ENCODE results near the gene RNF26. TPM values are rescaled to one million over a fixed set of nuclear protein-coding genes. Genes with fewer than 3 reads are reported as not detected.
"Not testable (repeated sequence)": the region's sequence is repeated elsewhere in the genome, so short reads cannot be mapped to it uniquely, and the experiment has no call there.

Gene RNF26
- total RNA-seq, 1 donor, result 5.2 TPM

DNA sequence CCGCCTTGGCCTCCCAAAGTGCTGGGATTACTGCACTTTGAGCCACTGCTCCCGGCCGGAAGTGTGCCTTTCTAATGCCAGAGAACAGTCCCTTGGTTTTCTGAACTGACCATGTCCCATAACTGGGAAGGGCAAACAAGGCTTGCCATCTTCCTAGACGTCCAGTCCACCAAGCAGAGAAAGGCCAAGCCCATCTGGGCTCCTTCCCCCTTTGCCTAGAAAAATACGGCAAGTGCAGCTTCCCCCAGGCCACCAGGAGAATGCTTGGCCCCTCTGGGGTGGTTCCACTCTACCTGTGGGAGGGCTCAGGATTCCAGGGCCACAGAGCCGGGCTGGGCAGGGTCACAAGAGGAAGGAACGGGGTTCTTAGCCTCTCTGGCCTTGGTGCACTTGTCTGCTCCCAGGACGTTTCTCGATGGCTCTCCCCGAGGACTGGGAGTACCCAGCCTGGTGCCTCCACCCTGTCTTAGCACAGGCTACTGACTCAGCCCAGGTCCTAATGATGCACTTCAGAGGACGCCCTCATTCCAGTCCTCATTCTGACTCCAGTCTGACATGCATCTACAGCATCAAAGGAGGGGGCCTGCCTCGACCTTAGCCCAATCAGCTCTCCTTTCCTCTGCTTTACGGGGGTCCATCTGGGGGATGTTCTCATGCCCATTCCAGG lies 46.0 kb downstream of the RNF26 start:
- TF ChIP-seq, protein P1, sequence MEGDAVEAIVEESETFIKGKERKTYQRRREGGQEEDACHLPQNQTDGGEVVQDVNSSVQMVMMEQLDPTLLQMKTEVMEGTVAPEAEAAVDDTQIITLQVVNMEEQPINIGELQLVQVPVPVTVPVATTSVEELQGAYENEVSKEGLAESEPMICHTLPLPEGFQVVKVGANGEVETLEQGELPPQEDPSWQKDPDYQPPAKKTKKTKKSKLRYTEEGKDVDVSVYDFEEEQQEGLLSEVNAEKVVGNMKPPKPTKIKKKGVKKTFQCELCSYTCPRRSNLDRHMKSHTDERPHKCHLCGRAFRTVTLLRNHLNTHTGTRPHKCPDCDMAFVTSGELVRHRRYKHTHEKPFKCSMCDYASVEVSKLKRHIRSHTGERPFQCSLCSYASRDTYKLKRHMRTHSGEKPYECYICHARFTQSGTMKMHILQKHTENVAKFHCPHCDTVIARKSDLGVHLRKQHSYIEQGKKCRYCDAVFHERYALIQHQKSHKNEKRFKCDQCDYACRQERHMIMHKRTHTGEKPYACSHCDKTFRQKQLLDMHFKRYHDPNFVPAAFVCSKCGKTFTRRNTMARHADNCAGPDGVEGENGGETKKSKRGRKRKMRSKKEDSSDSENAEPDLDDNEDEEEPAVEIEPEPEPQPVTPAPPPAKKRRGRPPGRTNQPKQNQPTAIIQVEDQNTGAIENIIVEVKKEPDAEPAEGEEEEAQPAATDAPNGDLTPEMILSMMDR (IDR thresholded peaks at IDR 0.05; ENCODE audit: insufficient read depth, low read depth, low read length), result no peak
- no peak for DNase-seq (ENCODE audit: low read depth)
- H3K4me3 ChIP-seq (ENCODE audit: low read depth, low read length), result no peak overlapping the region

DNA sequence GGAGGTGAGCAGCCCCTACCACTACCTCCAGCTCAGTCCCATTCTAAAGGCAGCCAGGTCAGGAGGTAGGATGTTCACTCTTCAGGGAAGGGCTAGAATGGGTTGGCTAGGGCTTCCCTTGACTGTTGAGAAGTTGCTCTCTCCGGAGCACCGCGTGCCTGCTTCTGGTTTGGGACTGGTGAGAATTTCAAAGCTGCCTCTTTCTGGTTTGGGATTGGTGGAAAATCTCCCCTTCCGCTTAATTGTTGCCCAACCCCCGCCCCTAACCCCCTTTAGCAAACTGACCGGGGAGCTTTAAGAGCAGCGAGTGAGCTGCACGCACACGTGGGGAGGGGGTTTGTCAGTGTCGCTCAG lies 46.5 kb downstream of the RNF26 start:
- peak overlapping the region; percentile 62 for H3K4me3 ChIP-seq (ENCODE audit: low read depth, low read length)
- DNase-seq (ENCODE audit: low read depth), result no peak
- TF ChIP-seq, protein P1 (IDR thresholded peaks at IDR 0.05; ENCODE audit: insufficient read depth, low read depth, low read length), result no peak

DNA sequence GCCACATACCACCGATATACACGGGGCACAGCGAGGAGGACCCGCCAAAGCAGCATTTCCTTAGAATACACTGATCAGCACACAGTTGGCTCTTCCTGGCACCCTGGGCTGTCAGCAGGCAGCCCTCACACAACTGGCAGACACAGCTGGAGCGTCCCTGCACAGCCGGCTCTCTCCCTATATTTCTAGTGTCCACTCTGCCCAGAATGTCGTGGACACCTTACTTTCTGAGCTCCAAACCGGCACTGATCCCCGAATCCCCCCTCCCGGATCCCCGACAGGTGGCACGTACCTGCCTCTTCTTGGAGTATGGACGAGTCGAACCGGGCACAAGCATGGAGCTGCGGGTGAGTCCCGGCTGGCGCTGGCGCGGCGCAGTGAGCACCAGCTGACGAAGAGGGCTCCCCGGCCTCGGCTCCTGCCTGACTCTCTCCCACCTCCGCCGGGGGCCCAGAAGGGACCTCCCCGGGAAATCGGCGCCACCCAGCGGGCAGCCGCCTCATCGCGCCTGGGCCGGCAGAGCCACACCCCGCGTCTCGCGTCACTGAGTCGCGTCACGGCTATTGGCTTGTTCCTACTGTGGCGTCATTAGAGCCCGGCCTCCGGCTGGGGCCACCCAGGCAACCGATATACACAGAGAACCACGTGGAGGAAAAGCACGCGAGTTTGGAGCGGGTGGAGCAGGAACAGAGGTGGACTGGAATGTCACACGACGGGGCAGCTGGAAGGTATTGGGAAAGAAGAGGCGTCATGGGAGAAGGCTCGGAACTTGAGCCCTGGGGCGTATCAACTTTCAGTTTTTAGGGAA lies 47.1 kb downstream of the RNF26 start, which contains the start of gene USP2:
Gene USP2 (minus strand): TSS at position 510 of the 808 bp plus-strand sequence. CDS start 8,210 bp downstream, outside the sequence.
- peak; percentile 98 for DNase-seq (ENCODE audit: low read depth)
- peak within 1 kb of the TSS; percentile 62 for H3K4me3 ChIP-seq (ENCODE audit: low read depth, low read length)
- TF ChIP-seq, protein P1 (IDR thresholded peaks at IDR 0.05; ENCODE audit: insufficient read depth, low read depth, low read length), result peak; percentile 84

DNA sequence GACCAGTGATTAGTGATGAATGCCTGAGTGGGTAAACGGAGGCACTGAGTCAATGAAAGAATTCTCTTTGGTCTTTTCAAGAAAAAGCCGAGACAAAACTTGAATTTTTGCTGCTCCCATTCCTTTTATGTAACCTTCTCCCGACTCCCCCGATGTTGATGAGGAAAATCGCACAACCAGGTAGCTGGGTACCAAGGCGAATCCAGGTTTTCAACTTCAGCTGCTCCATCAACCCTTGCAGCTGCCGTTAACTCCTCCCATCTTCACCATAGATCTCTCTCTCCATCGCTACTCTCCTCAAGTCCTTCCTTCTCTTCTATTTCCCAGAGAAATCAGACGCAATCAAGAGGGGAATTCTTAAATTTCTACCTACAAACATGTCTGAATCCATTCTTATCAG lies 47.8 kb downstream of the RNF26 start:
- TF ChIP-seq, protein P1 (IDR thresholded peaks at IDR 0.05; ENCODE audit: insufficient read depth, low read depth, low read length), result no peak
- peak overlapping the region; percentile 59 for H3K4me3 ChIP-seq (ENCODE audit: low read depth, low read length)
- DNase-seq (ENCODE audit: low read depth), result no peak

DNA sequence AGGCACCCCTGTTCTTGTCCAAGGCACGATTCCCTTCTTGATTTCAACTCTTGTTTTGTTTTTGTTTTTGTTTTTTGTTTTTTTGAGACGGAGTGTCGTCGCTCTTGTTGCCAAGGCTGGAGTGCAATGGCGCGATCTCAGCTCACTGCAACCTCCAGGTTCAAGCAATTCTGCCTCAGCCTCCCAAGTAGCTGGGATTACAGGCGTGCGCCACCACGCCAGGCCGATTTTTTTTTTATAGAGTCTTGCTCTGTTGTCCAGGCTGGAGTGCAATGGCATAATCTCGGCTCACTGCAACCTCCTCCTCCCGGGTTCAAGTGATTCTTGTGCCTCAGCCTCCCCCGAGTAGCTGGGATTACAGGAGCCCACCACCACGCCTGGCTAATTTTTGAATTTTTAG lies 48.2 kb downstream of the RNF26 start:
- H3K4me3 ChIP-seq (ENCODE audit: low read depth, low read length); DNase-seq (ENCODE audit: low read depth): not testable (repeated sequence)

DNA sequence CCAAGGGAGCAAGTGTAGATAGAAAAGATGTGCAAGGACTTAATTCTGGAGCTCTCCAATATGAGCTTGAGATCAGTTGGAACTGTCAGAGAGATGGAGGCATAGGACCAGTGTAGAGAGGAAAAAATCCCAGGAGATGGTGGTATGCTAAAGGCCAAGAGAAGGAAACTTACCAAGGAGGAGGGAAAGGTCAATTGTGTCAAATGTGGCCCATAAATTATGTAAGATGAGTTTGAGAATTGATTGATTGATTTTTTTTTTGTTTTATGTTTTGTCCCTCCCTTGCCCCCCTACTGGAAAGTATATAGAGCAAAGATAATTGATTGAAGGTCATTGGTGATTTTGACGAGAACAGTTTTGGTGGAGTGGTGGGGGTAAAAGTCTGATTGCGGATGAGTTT lies 50.0 kb downstream of the RNF26 start:
- no peak for DNase-seq (ENCODE audit: low read depth)
- H3K4me3 ChIP-seq (ENCODE audit: low read depth, low read length), result no peak overlapping the region
- TF ChIP-seq, protein P1 (IDR thresholded peaks at IDR 0.05; ENCODE audit: insufficient read depth, low read depth, low read length), result no peak

Small RNA genes lying within 50 kb of the gene (small RNA-seq; reads per million reads assigned to genes)
- gene RF01225 (not detected), gene RNU6-262P (not detected)

Other genes starting within 250 kb of the RNF26 start
- 11.2 and 13.2 TPM in 2 replicates for gene HMBS, start 249.6 kb upstream of the RNF26 start, total RNA-seq
- gene DPAGT1, start 232.7 kb upstream of the RNF26 start, total RNA-seq, result 21.3 and 29.4 TPM in 2 replicates
- gene C2CD2L, start 227.2 kb upstream of the RNF26 start, total RNA-seq, result 4.5 and 5.6 TPM in 2 replicates
- gene HINFP, start 212.9 kb upstream of the RNF26 start, total RNA-seq, result 18.6 and 20.3 TPM in 2 replicates
- under 0.01 and 0.86 TPM in 2 replicates for gene ABCG4, start 185.5 kb upstream of the RNF26 start, total RNA-seq
- 16.4 and 17.7 TPM in 2 replicates for gene NLRX1, start 165.8 kb upstream of the RNF26 start, total RNA-seq
- not detected in 2 replicates for gene NHERF4, start 149.1 kb upstream of the RNF26 start, total RNA-seq
- 13.2 and 20.7 TPM in 2 replicates for gene CBL, start 128.2 kb upstream of the RNF26 start, total RNA-seq
- gene MCAM, start 17.4 kb upstream of the RNF26 start, total RNA-seq, result 77.3 and 86.4 TPM in 2 replicates
- gene C1QTNF5, start 6.4 kb downstream of the RNF26 start, total RNA-seq, result 6.5 and 13.5 TPM in 2 replicates
- gene MFRP, start 12.2 kb downstream of the RNF26 start, total RNA-seq, result under 0.01 TPM in 1 of 2 replicates, not detected in the other
- under 0.01 and 0.43 TPM in 2 replicates for gene USP2, start 47.2 kb downstream of the RNF26 start, total RNA-seq
- gene THY1, start 88.6 kb downstream of the RNF26 start, total RNA-seq, result 194 and 284 TPM in 2 replicates